Measurements from ENCODE around the gene UBXN4.

DNA sequence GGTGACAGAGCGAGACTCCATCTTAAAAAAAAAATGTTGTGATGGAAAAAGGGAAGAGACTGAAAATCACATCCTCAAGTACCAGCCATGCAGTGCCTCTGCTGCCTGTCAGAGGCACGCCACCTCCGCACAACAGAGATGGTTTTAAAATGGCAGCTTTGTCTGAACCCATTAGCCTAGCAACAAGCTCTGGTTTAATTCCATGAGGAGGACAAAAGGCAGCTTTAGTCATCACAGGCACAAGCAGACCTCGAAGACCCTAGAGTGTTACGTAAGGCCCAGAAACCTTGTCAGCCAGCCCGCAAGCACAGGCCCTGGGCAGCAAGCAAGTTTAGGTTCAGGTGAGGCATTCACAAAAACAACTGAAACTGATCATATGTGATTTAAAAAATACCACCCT, 84.9 kb downstream of the UBXN4 start:
- TF ChIP-seq POLR2A (IDR thresholded peaks at IDR 0.05; ENCODE audit: low read depth, low read length) (no peak), POLR2AphosphoS5 (IDR thresholded peaks at IDR 0.05; ENCODE audit: low read depth, low read length) (no peak)
